A549 (cell line): ENCODE results near the gene CAMSAP1.

Experiments used
- CBX2 ChIP-seq: fragments of 200-600 bp; sonication (generic); IDR thresholded peaks from 2 replicates; pipeline ENCODE4 v1.6.1; 2016; ENCODE audit warnings: low read depth, mild to moderate bottlenecking, borderline replicate concordance
- CTCF ChIP-seq: fragments of >200 bp; sonication (Bioruptor Twin); formaldehyde crosslinking; IDR thresholded peaks from 3 replicates; pipeline ENCODE4 v1.5.1; 2016
- PBX3 ChIP-seq: IDR thresholded peaks from 2 replicates; pipeline ENCODE4 v1.6.1; 2012
- POLR2A ChIP-seq: IDR thresholded peaks from 2 replicates; pipeline ENCODE4 v1.6.1; 2012; ENCODE audit warnings: mild to moderate bottlenecking, low read length
- RAD21 ChIP-seq, 2 experiments: fragments of >200 bp in 1 of 2; sonication (Bioruptor Twin) in 1 of 2; formaldehyde crosslinking in 1 of 2; IDR thresholded peaks in 1 of 2; conservative IDR thresholded peaks in 1 of 2; 2 replicates in 1 of 2; 3 replicates in 1 of 2; pipeline ENCODE4 v1.6.1; 2012 to 2018; ENCODE audit warnings: inconsistent platforms in 1 of 2
- RCOR1 ChIP-seq: fragments of 150-350 bp; IDR thresholded peaks from 2 replicates; pipeline ENCODE4 v1.6.1; 2014; ENCODE audit warnings: antibody characterized with exemption, low read length, low read depth
- REST ChIP-seq: fragments of 200-600 bp; sonication (generic); IDR thresholded peaks from 2 replicates; pipeline ENCODE4 v1.6.1; 2016; ENCODE audit warnings: antibody characterized with exemption, mild to moderate bottlenecking, moderate library complexity
- ZFP36 ChIP-seq: fragments of 450-650 bp; IDR thresholded peaks from 2 replicates; pipeline ENCODE4 v1.6.1; 2014; ENCODE audit warnings: borderline replicate concordance; ENCODE audit not compliant: partially characterized antibody

GRCh38 chr9:135793221-135794056 lies 113.9 kb downstream of the CAMSAP1 start:
- TF ChIP-seq CTCF (no peak), ZFP36 (no peak), RAD21 (conservative IDR thresholded peaks at IDR 0.05 in 1 of 2, IDR thresholded peaks at IDR 0.05 in 1 of 2) (no peak), POLR2A (no peak), RCOR1 (no peak), REST (no peak), CBX2 (no peak), PBX3 (no peak)
